Hepatocyte (in vitro differentiated cells): ENCODE results near the gene MPHOSPH8. TPM values are rescaled to one million over a fixed set of nuclear protein-coding genes. Genes with fewer than 3 reads are reported as not detected.

Experiments
- DNase-seq: peaks from one replicate; pipeline ENCODE4 v3.0.0-alpha.2; 2016; ENCODE audit warnings: low spot score
- H2AFZ ChIP-seq: fragments of 200-600 bp; sonication (generic); 2 replicates; pipeline ENCODE4 v1.6.0; 2016; ENCODE audit warnings: antibody characterized with exemption, mild to moderate bottlenecking
- H3K27ac ChIP-seq: fragments of 200-600 bp; sonication (generic); 2 replicates; pipeline ENCODE4 v1.5.1; 2016; ENCODE audit warnings: mild to moderate bottlenecking
- H3K27me3 ChIP-seq: fragments of 200-600 bp; sonication (generic); 2 replicates; pipeline ENCODE4 v1.6.1; 2016
- H3K36me3 ChIP-seq: fragments of 200-600 bp; sonication (generic); replicated peaks from 2 replicates; pipeline ENCODE4 v1.5.1; 2016; ENCODE audit warnings: low read depth; ENCODE audit not compliant: insufficient read depth
- H3K4me1 ChIP-seq: fragments of 200-600 bp; sonication (generic); 2 replicates; pipeline ENCODE4 v1.5.1; 2016; ENCODE audit warnings: mild to moderate bottlenecking, moderate library complexity; ENCODE audit not compliant: insufficient read depth
- H3K4me2 ChIP-seq: fragments of 200-600 bp; sonication (generic); 2 replicates; pipeline ENCODE4 v1.6.0; 2016
- H3K4me3 ChIP-seq: fragments of 200-600 bp; sonication (generic); 2 replicates; pipeline ENCODE4 v1.5.1; 2016; ENCODE audit warnings: mild to moderate bottlenecking
- H3K79me2 ChIP-seq: fragments of 200-600 bp; sonication (generic); 2 replicates; pipeline ENCODE4 v1.6.0; 2017; ENCODE audit warnings: mild to moderate bottlenecking
- H3K9me2 ChIP-seq: fragments of 200-600 bp; sonication (generic); replicated peaks from 2 replicates; pipeline ENCODE4 v1.6.0; 2017; ENCODE audit warnings: mild to moderate bottlenecking; ENCODE audit not compliant: insufficient read depth
- H3K9me3 ChIP-seq: fragments of 200-600 bp; sonication (generic); 2 replicates; pipeline ENCODE4 v1.5.1; 2016; ENCODE audit warnings: low read depth, mild to moderate bottlenecking
- H4K20me1 ChIP-seq: fragments of 200-600 bp; sonication (generic); 2 replicates; pipeline ENCODE4 v1.6.0; 2016; ENCODE audit warnings: mild to moderate bottlenecking; ENCODE audit not compliant: insufficient read depth, poor library complexity, severe bottlenecking
- CTCF ChIP-seq: fragments of 200-600 bp; sonication (generic); IDR thresholded peaks from 2 replicates; pipeline ENCODE4 v1.5.1; 2016; ENCODE audit warnings: antibody characterized with exemption, mild to moderate bottlenecking; ENCODE audit not compliant: poor library complexity
- EZH2 ChIP-seq: fragments of 200-600 bp; sonication (generic); IDR thresholded peaks from 2 replicates; pipeline ENCODE4 v1.6.1; 2016; ENCODE audit warnings: antibody characterized with exemption, mild to moderate bottlenecking, borderline replicate concordance
- EZH2phosphoT487 ChIP-seq: fragments of 200-600 bp; sonication (generic); IDR thresholded peaks from one replicate; pipeline ENCODE4 v1.6.1; 2018; ENCODE audit warnings: antibody characterized with exemption, mild to moderate bottlenecking, low read depth, moderate library complexity; ENCODE audit not compliant: unreplicated experiment, severe bottlenecking
- WGBS: methylation state at CpG from one replicate; pipeline ENCODE4 v1.1.6; 2016; ENCODE audit warnings: low lambda C conversion rate; ENCODE audit errors: missing lambda C conversion rate; 5-methylcytosine and 5-hydroxymethylcytosine counted together
- polyA plus RNA-seq: library from polyadenylated mRNA; unstranded; fragments of >200 nt; fragmentation: Nextera tagmentation; extraction: Ambion mirVana; gene quantifications from 2 replicates; pipeline ENCODE4 v1.2.1, GENCODE V29; 2016
- total RNA-seq: library from RNA; depleted of rRNA; stranded (reverse); fragments of >200 nt; gene quantifications from 2 replicates; pipeline ENCODE4 v1.2.3, GENCODE V29; 2014

The MPHOSPH8 gene
- total and polyA plus RNA-seq, 2 experiments from 2014 or later, result 12.8 to 17.5 TPM

GRCh38 chr13:19606152-19606551 lies 27.3 kb upstream of the MPHOSPH8 start:
- TF ChIP-seq EZH2 (no peak), CTCF (no peak), EZH2phosphoT487 (no peak)
- no peaks in the 10 kb centered on the region for H3K9me3 ChIP-seq
- H3K27me3 ChIP-seq, result peaks cover 6% of the 10 kb centered on the region
- H2AFZ ChIP-seq, result no peak overlapping the region
- H3K9me2 ChIP-seq, result no peaks in the 10 kb centered on the region
- no peak overlapping the region for H3K4me2 ChIP-seq
- no peak overlapping the region for H3K4me3 ChIP-seq
- H3K79me2 ChIP-seq, result no peaks in the 10 kb centered on the region
- H4K20me1 ChIP-seq, result no peaks in the 10 kb centered on the region
- H3K27ac ChIP-seq, result no peak overlapping the region
- H3K36me3 ChIP-seq, result no peaks in the 10 kb centered on the region
- peaks cover 3% of the 10 kb centered on the region for H3K4me1 ChIP-seq
- DNase-seq, result no peak

- no peak overlapping the region for H3K27ac ChIP-seq
- H3K4me1 ChIP-seq, result peaks cover 3% of the 10 kb centered on the region
- no peaks in the 10 kb centered on the region for H3K79me2 ChIP-seq
- H3K9me3 ChIP-seq, result no peaks in the 10 kb centered on the region
- 91% methylated on average over 2 of the region's 2 CpGs for WGBS
- H3K4me2 ChIP-seq, result no peak overlapping the region
- H3K36me3 ChIP-seq, result no peaks in the 10 kb centered on the region
- no peak for TF ChIP-seq CTCF
- TF ChIP-seq EZH2, result no peak
- TF ChIP-seq EZH2phosphoT487, result no peak
- H3K27me3 ChIP-seq, result peaks cover 6% of the 10 kb centered on the region
- no peak for DNase-seq
- no peak overlapping the region for H3K4me3 ChIP-seq
- no peaks in the 10 kb centered on the region for H4K20me1 ChIP-seq
- H2AFZ ChIP-seq, result no peak overlapping the region
- no peaks in the 10 kb centered on the region for H3K9me2 ChIP-seq
These were observed 26.7 kb upstream of the MPHOSPH8 start for GRCh38 chr13:19606737-19607136.

DNA sequence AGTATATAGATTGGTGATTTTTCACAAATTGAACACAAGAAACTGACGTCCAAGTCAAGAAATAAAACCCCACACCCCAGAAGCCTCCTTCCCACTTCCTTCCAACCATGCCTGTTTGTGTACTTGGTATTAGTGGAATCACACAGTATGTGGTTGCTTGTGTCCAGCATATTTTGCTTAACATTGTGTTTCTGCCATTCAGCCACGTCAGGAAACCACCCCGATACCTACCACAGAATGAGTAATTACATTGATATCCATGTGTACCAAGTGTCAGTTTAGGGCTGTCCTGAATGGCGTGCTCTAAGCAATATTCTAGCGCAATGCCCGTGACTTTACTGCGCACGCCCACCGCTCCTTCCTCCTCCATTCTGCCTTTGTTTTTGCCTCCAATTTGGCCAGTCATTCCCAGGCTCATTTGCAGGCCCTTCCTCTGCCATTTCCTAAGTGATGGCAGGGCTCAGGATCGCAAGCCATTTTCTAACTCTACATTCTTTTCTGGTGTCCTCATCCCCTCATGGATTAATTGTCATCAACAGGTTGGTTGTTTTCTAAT lies 25.9 kb upstream of the MPHOSPH8 start:
- Histone ChIP-seq H3K79me2 (no peaks in the 10 kb centered on the region), H3K4me1 (peaks cover under 1% of the 10 kb centered on the region), H3K9me3 (no peaks in the 10 kb centered on the region), H3K27ac (no peak overlapping the region), H3K4me3 (no peak overlapping the region), H3K27me3 (peaks cover 5% of the 10 kb centered on the region), H3K9me2 (no peaks in the 10 kb centered on the region), H3K36me3 (no peaks in the 10 kb centered on the region), H2AFZ (no peak overlapping the region), H3K4me2 (no peak overlapping the region), H4K20me1 (no peaks in the 10 kb centered on the region)
- no peak for TF ChIP-seq CTCF
- TF ChIP-seq EZH2, result no peak
- TF ChIP-seq EZH2phosphoT487, result no peak
- 89% methylated on average over 10 of the region's 10 CpGs for WGBS
- DNase-seq, result no peak

DNA sequence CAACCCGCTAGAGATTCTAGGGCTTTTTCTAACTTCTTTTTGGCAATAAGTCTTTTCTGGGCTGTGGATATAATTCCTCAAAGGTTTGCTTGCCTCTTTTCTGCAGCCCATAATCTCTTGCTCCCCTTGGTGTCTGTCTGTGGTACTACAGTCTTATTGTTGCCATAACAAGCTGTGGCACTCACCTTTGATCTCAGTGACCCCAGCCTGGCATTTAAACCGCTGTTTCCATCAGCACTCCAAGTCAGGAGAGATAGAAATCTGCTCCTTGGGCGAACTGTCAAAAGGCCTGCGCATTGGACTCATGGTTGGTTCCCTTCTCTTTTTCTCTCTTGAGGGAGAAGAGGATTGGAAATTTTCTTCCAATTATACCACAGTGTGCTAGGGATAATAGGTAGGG lies 14.5 kb upstream of the MPHOSPH8 start:
- H3K27me3 ChIP-seq, result no peaks in the 10 kb centered on the region
- TF ChIP-seq CTCF, result peak; percentile 29
- TF ChIP-seq EZH2phosphoT487, result no peak
- TF ChIP-seq EZH2, result no peak
- no peaks in the 10 kb centered on the region for H4K20me1 ChIP-seq
- H3K4me2 ChIP-seq, result no peak overlapping the region
- 36% methylated on average over 4 of the region's 4 CpGs for WGBS
- no peaks in the 10 kb centered on the region for H3K36me3 ChIP-seq
- no peaks in the 10 kb centered on the region for H3K79me2 ChIP-seq
- H3K9me3 ChIP-seq, result no peaks in the 10 kb centered on the region
- no peak overlapping the region for H3K27ac ChIP-seq
- no peaks in the 10 kb centered on the region for H3K9me2 ChIP-seq
- H2AFZ ChIP-seq, result no peak overlapping the region
- no peak overlapping the region for H3K4me3 ChIP-seq
- no peaks in the 10 kb centered on the region for H3K4me1 ChIP-seq
- peak; percentile 16 for DNase-seq
